UCSD-AML1 (cell line): ENCODE measurements around the gene WFDC5.
A peak's percentile ranks its signal among the peaks of the same experiment; 100 is the strongest.
"Not testable (repeated sequence)": the region's sequence is repeated elsewhere in the genome, so short reads cannot be mapped to it uniquely, and the experiment has no call there.

Source experiments
- DNase-seq: peaks from one replicate; lab custom pipeline; 2025; ENCODE audit not compliant: unreplicated experiment; lab: John Stamatoyannopoulos, UW

WFDC5 gene

DNA sequence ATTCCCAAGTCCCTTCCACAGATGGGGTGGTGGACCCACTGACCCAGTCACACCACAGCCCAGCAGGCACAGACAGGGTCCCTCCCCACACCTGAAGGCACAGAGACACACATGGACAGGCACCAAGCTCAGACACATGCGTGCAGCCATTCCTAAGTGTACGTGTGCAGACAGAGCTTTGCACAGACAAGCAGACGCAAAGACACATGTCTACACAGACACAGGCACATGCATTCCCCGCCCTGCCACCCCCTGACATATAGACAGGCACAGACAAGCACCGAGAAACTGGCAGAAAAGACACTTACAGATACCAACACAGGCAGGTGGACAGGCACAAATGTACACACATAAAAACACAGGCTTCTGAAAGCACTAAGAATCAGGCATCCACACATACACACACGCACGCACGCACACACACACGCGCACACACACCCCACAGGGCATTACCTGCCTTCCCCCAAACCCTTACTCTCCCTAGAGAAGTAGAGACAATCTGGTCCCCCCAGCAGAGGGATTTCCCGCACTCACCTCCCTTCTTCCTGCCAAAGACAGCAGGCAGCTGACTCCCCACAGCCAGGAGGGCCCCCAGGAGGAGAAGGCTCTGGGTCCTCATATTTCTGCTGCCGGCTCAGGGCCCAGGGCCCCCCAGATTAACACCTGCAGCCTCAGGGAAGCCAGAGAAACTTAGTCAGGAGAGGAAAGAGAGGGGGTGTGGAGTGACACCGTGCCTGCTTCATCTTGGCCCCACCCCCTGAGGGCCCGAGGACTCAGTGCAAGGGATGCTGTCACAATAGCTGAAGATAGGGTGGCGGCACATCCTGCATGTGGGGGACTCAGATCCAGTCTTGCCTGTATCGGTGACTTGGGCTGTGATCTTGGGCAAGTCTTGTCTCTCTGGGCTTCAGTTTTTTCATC lies at the start of gene WFDC5:
TSS of gene WFDC5 (minus strand) at position 710 of the 921 bp plus-strand sequence. CDS start at position 619, 91 bp downstream.
- no peak for DNase-seq

DNA sequence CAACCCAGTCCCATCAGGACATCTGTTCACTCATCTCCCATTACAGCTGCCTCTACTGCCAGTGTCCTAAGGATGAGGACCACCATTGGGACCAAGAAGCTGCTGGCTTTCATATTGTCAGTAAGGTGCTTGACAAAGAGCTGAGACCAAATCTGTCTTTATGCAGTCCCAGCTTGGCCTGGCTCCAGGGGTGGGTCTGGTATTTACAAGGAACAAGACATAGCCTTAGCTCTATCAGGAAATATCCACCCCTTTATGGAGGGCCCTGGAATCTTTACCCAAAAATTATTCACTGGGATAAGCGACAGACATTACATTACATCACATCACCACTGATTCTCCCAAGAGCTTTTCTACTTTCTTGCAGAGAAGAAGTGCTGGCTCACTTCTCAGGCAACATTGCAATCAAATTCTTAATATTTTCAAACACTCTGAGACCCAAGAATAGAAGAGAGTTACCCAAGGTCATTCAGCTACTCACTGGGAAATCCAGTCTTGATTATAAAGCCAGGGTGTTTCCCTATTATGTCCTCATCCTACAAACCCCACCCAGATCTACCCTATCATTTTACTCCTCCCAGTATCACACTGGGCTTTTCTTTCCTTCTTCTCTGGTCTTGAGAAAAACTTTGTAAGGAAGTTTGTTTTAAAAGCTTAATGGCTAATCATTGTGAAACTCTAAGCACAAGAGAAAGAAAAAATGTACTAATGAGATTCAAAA lies 48.3 kb upstream of the WFDC5 start:
- no peak for DNase-seq

- DNase-seq, result no peak
Observed at GRCh38 chr20:45157962-45158361, 43.0 kb upstream of the WFDC5 start.

DNA sequence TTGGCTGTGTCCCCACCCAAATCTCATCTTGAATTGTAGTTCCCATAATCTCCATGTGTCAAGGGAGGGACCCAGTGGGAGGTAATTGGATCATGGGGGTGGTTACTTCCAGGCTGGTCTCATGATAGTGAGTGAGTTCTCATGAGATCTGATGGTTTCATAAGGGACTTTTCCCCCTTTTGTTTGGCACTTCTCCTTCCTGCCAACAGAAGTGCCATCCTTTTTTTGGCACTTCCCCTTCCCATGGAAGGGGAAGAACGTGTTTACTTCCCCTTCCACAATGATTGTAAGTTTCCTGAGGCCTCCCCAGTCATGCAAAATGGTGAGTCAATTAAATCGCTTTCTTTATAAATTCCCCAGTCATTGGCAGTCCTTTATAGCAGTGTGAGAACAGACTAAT lies 41.7 kb upstream of the WFDC5 start:
- no peak for DNase-seq

DNA sequence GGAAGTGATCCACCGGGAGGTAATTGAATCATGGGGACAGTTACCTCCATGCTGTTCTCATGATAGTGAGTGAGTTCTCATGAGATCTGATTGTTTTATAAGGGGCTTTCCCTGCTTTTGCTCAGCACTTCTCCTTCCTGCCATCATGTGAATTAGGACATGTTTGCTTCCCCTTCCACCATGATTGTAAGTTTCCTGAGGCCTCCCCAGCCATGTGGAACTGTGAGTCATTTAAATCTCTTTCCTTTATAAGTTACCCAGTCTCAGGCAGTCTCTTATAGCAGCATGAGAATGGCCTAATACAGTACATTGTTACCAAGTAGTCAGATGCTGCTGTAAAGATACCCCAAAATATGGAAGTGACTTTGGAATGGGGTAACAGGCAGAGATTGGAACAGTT lies 39.8 kb upstream of the WFDC5 start:
- DNase-seq, result not testable (repeated sequence)

GRCh38 chr20:45154183-45154582 lies 39.2 kb upstream of the WFDC5 start:
- no peak for DNase-seq

DNA sequence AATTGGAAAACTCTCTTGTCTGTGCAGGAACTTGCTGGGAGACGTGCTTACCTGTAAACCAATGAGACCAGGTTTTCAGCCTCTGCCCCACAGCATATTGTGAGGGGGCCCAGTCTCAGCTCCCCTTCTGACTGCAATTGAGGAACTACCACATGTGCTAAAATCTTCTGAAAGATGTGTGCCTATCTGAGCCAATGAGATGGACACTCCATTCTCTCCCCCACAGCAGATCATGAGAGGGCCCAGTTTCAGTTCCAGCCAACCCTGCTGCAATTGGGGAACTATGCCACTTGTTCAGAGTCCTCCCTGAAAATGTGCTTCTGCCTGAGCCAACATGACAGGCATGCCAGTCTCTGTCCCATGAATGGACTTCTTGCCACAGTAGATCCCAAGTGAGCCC lies 38.8 kb upstream of the WFDC5 start:
- no peak for DNase-seq

DNA sequence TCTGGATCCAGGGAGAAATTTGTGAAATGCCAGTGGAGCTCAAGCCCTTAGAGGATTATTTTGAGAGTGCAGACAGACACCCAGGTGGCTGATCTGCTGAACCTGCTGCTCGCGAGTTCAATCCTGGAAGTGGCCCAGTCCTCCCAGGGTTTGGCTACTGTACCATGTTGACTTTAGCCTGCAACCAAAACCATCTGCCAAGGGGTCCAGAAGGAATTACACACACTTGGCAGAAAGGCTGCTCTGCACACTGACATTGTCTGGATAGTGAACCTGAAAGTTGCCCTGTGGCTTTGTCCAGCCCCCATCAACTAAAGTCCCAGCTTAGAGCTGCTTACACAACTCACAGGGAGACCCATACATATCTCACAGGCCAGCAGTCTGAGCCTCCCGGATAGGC lies 38.2 kb upstream of the WFDC5 start:
- no peak for DNase-seq

- DNase-seq, result no peak
Observed at GRCh38 chr20:45152405-45152804, 37.4 kb upstream of the WFDC5 start.

DNA sequence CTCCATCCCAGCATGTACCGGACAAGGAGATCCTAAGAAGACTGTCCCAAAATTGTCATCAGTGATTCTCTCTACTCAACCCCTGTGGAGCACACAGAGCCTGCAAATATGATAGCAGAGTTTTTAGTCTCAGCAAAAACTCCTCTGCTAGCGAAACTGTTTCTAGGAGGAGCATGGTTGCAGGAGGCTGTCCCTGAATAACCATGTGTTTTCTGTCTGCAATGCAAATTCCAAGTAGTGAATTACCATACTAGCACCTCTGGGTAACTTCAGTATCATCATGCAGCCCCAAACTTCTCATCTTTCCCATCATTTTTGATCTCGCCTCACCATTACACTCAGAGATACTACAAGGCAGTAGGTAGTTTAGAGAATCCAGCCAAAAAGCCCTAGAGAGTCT lies 34.1 kb upstream of the WFDC5 start:
- DNase-seq, result no peak

- DNase-seq, result no peak
Observed at GRCh38 chr20:45140836-45141235, 25.9 kb upstream of the WFDC5 start.

DNA sequence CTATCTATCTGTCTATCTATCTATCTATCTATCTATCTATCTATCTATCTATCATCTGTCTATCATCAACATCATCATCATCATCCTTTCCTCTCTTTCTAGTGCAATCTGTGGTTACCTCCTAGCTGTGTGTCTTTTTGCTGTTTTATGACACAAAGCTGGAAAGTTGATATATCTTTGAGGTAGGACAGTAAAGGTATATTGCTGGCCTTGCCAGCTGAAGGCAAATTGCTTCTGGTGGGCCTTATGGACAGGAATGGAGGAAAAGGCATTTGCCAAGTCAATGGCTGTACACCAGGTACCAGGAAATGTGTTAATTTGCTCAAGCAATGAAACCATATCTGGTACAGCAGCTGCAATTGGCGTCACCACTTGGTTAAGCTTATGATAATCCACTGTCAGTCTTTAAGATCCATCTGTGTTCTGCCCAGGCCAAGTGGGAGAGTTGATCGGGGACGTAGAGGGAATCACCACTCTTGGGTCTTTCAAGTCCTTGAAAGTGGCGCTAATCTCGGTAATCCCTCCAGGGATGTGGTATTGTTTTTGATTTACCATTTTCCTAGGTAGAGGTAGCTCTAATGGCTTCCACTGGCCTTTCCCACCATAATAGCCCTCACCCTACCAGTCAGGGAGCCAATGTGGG lies 24.9 kb upstream of the WFDC5 start:
- DNase-seq, result not testable (repeated sequence)

GRCh38 chr20:45138561-45139300 lies 23.8 kb upstream of the WFDC5 start:
- peak; percentile 61 for DNase-seq

GRCh38 chr20:45136911-45137310 lies 21.9 kb upstream of the WFDC5 start:
- no peak for DNase-seq

DNA sequence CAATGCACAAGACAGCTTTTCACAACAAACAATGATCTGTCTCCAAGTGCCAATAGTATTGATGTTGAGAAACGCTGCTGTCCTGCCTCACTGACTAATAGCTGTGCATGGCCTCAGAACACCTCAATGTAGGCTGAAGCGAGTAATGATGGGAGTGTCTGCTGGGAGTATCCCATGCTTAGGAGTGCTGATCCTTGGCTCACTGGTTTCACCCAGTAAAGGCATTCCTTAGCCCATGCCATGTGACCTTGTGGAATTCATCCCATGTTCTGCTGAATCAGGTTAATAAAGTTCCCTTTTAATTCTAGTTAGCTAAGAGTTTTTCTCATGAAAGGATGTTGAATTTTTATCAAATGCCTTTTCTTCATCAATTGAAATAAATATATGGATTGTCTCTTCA lies 13.1 kb upstream of the WFDC5 start:
- no peak for DNase-seq

- DNase-seq, result no peak
Observed at GRCh38 chr20:45124365-45124764, 9.4 kb upstream of the WFDC5 start, which contains the start of gene WFDC12. TSS of gene WFDC12 (minus strand) at chr20:45124465. CDS start at chr20:45124447, 18 bp downstream.

DNA sequence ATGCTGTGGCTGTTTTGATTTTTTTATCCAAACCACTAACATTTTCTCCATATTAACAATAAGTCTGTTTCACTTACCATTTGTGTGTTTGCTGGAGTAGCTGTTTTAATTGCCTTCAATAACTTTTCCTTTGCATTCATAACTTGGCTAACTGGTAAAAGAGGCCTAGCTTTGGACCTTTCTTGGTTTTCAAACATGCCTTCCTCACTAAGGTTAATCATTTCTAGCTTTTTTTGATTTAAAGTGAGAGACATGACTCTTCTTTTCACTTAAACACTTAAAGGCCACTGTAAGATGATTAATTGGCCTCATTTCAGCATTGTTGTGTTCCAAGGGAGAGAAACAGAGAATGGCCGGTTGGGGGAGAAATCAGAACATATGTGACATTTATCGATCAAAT lies 6.4 kb upstream of the WFDC5 start:
- no peak for DNase-seq

- no peak for DNase-seq
Observed at GRCh38 chr20:45119556-45120266, 4.7 kb upstream of the WFDC5 start.

GRCh38 chr20:45118028-45118427 lies 3.1 kb upstream of the WFDC5 start:
- no peak for DNase-seq

GRCh38 chr20:45117581-45117980 lies 2.6 kb upstream of the WFDC5 start:
- DNase-seq, result no peak
